GOT3 (cell line): ENCODE results near the gene BLTP2.
"Not testable (repeated sequence)": the region's sequence is repeated elsewhere in the genome, so short reads cannot be mapped to it uniquely, and the experiment has no call there.

Experiments
- DNase-seq: peaks from one replicate; lab custom pipeline; 2025; ENCODE audit warnings: mixed read lengths; lab: John Stamatoyannopoulos, UW

Gene BLTP2

GRCh38 chr17:28646039-28646754 lies 1.2 kb upstream of the BLTP2 start:
- no peak for DNase-seq

GRCh38 chr17:28645576-28645939 lies 600 bp upstream of the BLTP2 start:
- DNase-seq = no peak

GRCh38 chr17:28643983-28644786 lies 773 bp downstream of the BLTP2 start:
- no peak for DNase-seq

- no peak for DNase-seq
These were observed 3.4 kb downstream of the BLTP2 start for GRCh38 chr17:28641579-28641978.

GRCh38 chr17:28635506-28635905 lies 9.5 kb downstream of the BLTP2 start:
- no peak for DNase-seq

- DNase-seq = no peak
These were observed 10.6 kb downstream of the BLTP2 start for GRCh38 chr17:28634206-28634865.

- no peak for DNase-seq
These were observed 18.1 kb downstream of the BLTP2 start for GRCh38 chr17:28626818-28627217.

- no peak for DNase-seq
These were observed 20.8 kb downstream of the BLTP2 start for GRCh38 chr17:28624148-28624547.

GRCh38 chr17:28623696-28624095 lies 21.3 kb downstream of the BLTP2 start:
- DNase-seq = no peak

- no peak for DNase-seq
These were observed 22.8 kb downstream of the BLTP2 start for GRCh38 chr17:28622186-28622585.

- no peak for DNase-seq
These were observed 24.9 kb downstream of the BLTP2 start for GRCh38 chr17:28620010-28620409.

- DNase-seq = no peak
These were observed 26.5 kb downstream of the BLTP2 start for GRCh38 chr17:28618464-28618863.

GRCh38 chr17:28616281-28616680 lies 28.7 kb downstream of the BLTP2 start:
- DNase-seq = no peak

GRCh38 chr17:28615260-28615940 lies 29.6 kb downstream of the BLTP2 start:
- DNase-seq = no peak

GRCh38 chr17:28613931-28614381 lies 31.0 kb downstream of the BLTP2 start, which contains the start of gene RSKR:
Gene RSKR (minus strand): TSS chr17:28614185. CDS start chr17:28614161, 24 bp downstream.
- DNase-seq = no peak

- no peak for DNase-seq
These were observed 31.8 kb downstream of the BLTP2 start for GRCh38 chr17:28612936-28613872.

- no peak for DNase-seq
These were observed 32.4 kb downstream of the BLTP2 start for GRCh38 chr17:28612531-28612930.

- DNase-seq = no peak
These were observed 34.6 kb downstream of the BLTP2 start for GRCh38 chr17:28610376-28610775.

GRCh38 chr17:28604031-28604430 lies 40.9 kb downstream of the BLTP2 start:
- DNase-seq = not testable (repeated sequence)

GRCh38 chr17:28599311-28600184 lies 45.4 kb downstream of the BLTP2 start:
- DNase-seq = peak; percentile 43
